ENCODE results near the gene PRDM5. TPM values are rescaled to one million over a fixed set of nuclear protein-coding genes. Genes with fewer than 3 reads are reported as not detected.

Gene PRDM5
- total and polyA plus RNA-seq, 2 donors (not counting 3 experiments of a cell fraction or from before 2014, with no cell fraction given), result 2.2 to 8.1 TPM

GRCh38 chr4:120718979-120719566 lies 203.5 kb downstream of the PRDM5 start:
- no peaks in the 10 kb centered on the region for H3K9me1 ChIP-seq (replicated peaks; ENCODE audit: control insufficient read depth, extremely low read depth, insufficient read depth, low read length)
- H3K27me3 ChIP-seq (ENCODE audit: control insufficient read depth in 2 of 2, insufficient read depth in 2 of 2, low read length in 2 of 2), result no peaks in the 10 kb centered on the region
- no peak for TF ChIP-seq POLR2A (IDR thresholded peaks at IDR 0.05; ENCODE audit: low read depth, low read length)
- TF ChIP-seq MYC (IDR thresholded peaks at IDR 0.05; ENCODE audit: low read depth, low read length), result no peak
- no peak for TF ChIP-seq GATA2 (IDR thresholded peaks at IDR 0.05; ENCODE audit: insufficient read depth, insufficient read length, low read depth, low read length)
- TF ChIP-seq CTCF (IDR thresholded peaks at IDR 0.05; ENCODE audit: extremely low read depth in 1 of 2, insufficient read depth in 1 of 2, low read depth in 1 of 2, low read length in 2 of 2), result peak; percentile 45 to 75
- H4K20me1 ChIP-seq (replicated peaks; ENCODE audit: control insufficient read depth, extremely low read depth, insufficient read depth, low read length), result no peaks in the 10 kb centered on the region
- H3K9ac ChIP-seq (replicated peaks; ENCODE audit: extremely low read depth, insufficient read depth, low read length), result no peak overlapping the region
- no peak overlapping the region for H3K27ac ChIP-seq (ENCODE audit: insufficient read depth, low read depth, low read length)
- CTCF ChIA-PET, result interaction anchor here (1.4 to 2.3 kb wide), 2 partner anchors 259 to 331 kb away, joined by 5 to 35 read pairs; no protein-coding TSS in a partner anchor
- H2AFZ ChIP-seq (ENCODE audit: low read depth, low read length), result no peak overlapping the region
- DNase-seq (ENCODE audit: low read depth, low spot score), result peak; percentile 49
- intact Hi-C loops (cut with micrococcal nuclease) (loop anchor here (1.0 to 5.0 kb wide), 8 partner anchors 203 to 647 kb away; partner anchors contain the start of gene PRDM5), dilution Hi-C loops (cut with MboI; ENCODE audit: extremely low pct_ligation_motif_present, low sequenced_read_pairs) (no loop called here)
- peak; percentile 81 for FAIRE-seq
- H3K36me3 ChIP-seq (ENCODE audit: control insufficient read depth in 2 of 2, extremely low read depth in 1 of 2, insufficient read depth in 2 of 2, low read length in 2 of 2), result no peaks in the 10 kb centered on the region
- POLR2A ChIA-PET, result no interaction called here
- no peaks in the 10 kb centered on the region for H3K4me1 ChIP-seq (ENCODE audit: control insufficient read depth, extremely low read depth, insufficient read depth, low read length)
- H3K4me2 ChIP-seq (ENCODE audit: insufficient read depth, low read length), result no peak overlapping the region
- H3K9me3 ChIP-seq (replicated peaks; ENCODE audit: control insufficient read depth, insufficient read depth, low read length), result no peaks in the 10 kb centered on the region
- no peak overlapping the region for H3K4me3 ChIP-seq (replicated peaks in 1 of 3; ENCODE audit: insufficient read depth in 1 of 3, low read depth in 1 of 3, low read length in 3 of 3)
- H3K79me2 ChIP-seq (ENCODE audit: control insufficient read depth, insufficient read depth, low read length), result no peaks in the 10 kb centered on the region
- no TSS peak for BruUV-seq (replicated peaks)

GRCh38 chr4:120716346-120716745 lies 206.2 kb downstream of the PRDM5 start:
- FAIRE-seq (no peak), DNase-seq (ENCODE audit: low read depth, low spot score) (no peak)
- H2AFZ ChIP-seq (ENCODE audit: low read depth, low read length), result no peak overlapping the region
- H3K9me1 ChIP-seq (replicated peaks; ENCODE audit: control insufficient read depth, extremely low read depth, insufficient read depth, low read length), result no peaks in the 10 kb centered on the region
- H3K9ac ChIP-seq (replicated peaks; ENCODE audit: extremely low read depth, insufficient read depth, low read length), result no peak overlapping the region
- dilution Hi-C loops (cut with MboI; ENCODE audit: extremely low pct_ligation_motif_present, low sequenced_read_pairs) (no loop called here), intact Hi-C loops (cut with micrococcal nuclease) (loop anchor here (5.0 kb wide), 4 partner anchors 206 to 644 kb away; partner anchors contain the start of gene PRDM5)
- BruUV-seq (replicated peaks), result no TSS peak
- no peak overlapping the region for H3K27ac ChIP-seq (ENCODE audit: insufficient read depth, low read depth, low read length)
- ChIA-PET POLR2A (no interaction called here), CTCF (interaction anchor here (2.3 kb wide), 1 partner anchor 261 kb away, joined by 35 read pairs; no protein-coding TSS in a partner anchor)
- H3K9me3 ChIP-seq (replicated peaks; ENCODE audit: control insufficient read depth, insufficient read depth, low read length), result no peaks in the 10 kb centered on the region
- no peaks in the 10 kb centered on the region for H3K4me1 ChIP-seq (ENCODE audit: control insufficient read depth, extremely low read depth, insufficient read depth, low read length)
- H3K4me2 ChIP-seq (ENCODE audit: insufficient read depth, low read length), result no peak overlapping the region
- no peaks in the 10 kb centered on the region for H3K79me2 ChIP-seq (ENCODE audit: control insufficient read depth, insufficient read depth, low read length)
- no peaks in the 10 kb centered on the region for H4K20me1 ChIP-seq (replicated peaks; ENCODE audit: control insufficient read depth, extremely low read depth, insufficient read depth, low read length)
- TF ChIP-seq, protein P1, sequence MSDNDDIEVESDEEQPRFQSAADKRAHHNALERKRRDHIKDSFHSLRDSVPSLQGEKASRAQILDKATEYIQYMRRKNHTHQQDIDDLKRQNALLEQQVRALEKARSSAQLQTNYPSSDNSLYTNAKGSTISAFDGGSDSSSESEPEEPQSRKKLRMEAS (IDR thresholded peaks at IDR 0.05; ENCODE audit: insufficient read depth, insufficient read length), result no peak
- TF ChIP-seq GATA2 (IDR thresholded peaks at IDR 0.05; ENCODE audit: insufficient read depth, insufficient read length, low read depth, low read length) (no peak), EZH2 (IDR thresholded peaks at IDR 0.05; ENCODE audit: borderline replicate concordance, low read depth, low read length, severe bottlenecking) (no peak), FOS (IDR thresholded peaks at IDR 0.05; ENCODE audit: borderline replicate concordance, insufficient read depth, low read length) (no peak), CTCF (IDR thresholded peaks at IDR 0.05; ENCODE audit: extremely low read depth in 1 of 2, insufficient read depth in 1 of 2, low read depth in 1 of 2, low read length in 2 of 2) (no peak), POLR2A (IDR thresholded peaks at IDR 0.05; ENCODE audit: low read depth, low read length) (no peak), MYC (IDR thresholded peaks at IDR 0.05; ENCODE audit: low read depth, low read length) (no peak), POLR2AphosphoS5 (IDR thresholded peaks at IDR 0.05; ENCODE audit: insufficient read depth, low read depth, low read length) (no peak), JUN (IDR thresholded peaks at IDR 0.05; ENCODE audit: borderline replicate concordance, insufficient read depth, insufficient read length, low read depth) (no peak)
- H3K27me3 ChIP-seq (ENCODE audit: control insufficient read depth in 2 of 2, insufficient read depth in 2 of 2, low read length in 2 of 2), result no peaks in the 10 kb centered on the region
- H3K4me3 ChIP-seq (replicated peaks in 1 of 3; ENCODE audit: insufficient read depth in 1 of 3, low read depth in 1 of 3, low read length in 3 of 3), result no peak overlapping the region
- H3K36me3 ChIP-seq (ENCODE audit: control insufficient read depth in 2 of 2, extremely low read depth in 1 of 2, insufficient read depth in 2 of 2, low read length in 2 of 2), result no peaks in the 10 kb centered on the region

Measured in endothelial cell of umbilical vein (primary cell).